ENCODE results near the gene ADH5.
"Not testable (repeated sequence)": the region's sequence is repeated elsewhere in the genome, so short reads cannot be mapped to it uniquely, and the experiment has no call there.

ADH5 gene

GRCh38 chr4:99076292-99076976, 12.2 kb downstream of the ADH5 start:
- Histone ChIP-seq H3K36me3 (ENCODE audit: insufficient read depth, low read length) (peaks cover 27% of the 10 kb centered on the region), H3K9ac (ENCODE audit: low read depth, low read length) (no peak overlapping the region), H3K9me3 (ENCODE audit: control insufficient read depth, insufficient read depth, low read length) (no peaks in the 10 kb centered on the region), H3K4me1 (ENCODE audit: insufficient read depth, low read length) (no peaks in the 10 kb centered on the region)

GRCh38 chr4:99074816-99075215, 13.8 kb downstream of the ADH5 start:
- Histone ChIP-seq H3K36me3 (ENCODE audit: insufficient read depth, low read length) (peaks cover 21% of the 10 kb centered on the region), H3K9ac (ENCODE audit: low read depth, low read length) (no peak overlapping the region), H3K9me3 (ENCODE audit: control insufficient read depth, insufficient read depth, low read length) (no peaks in the 10 kb centered on the region), H3K4me1 (ENCODE audit: insufficient read depth, low read length) (no peaks in the 10 kb centered on the region)

DNA sequence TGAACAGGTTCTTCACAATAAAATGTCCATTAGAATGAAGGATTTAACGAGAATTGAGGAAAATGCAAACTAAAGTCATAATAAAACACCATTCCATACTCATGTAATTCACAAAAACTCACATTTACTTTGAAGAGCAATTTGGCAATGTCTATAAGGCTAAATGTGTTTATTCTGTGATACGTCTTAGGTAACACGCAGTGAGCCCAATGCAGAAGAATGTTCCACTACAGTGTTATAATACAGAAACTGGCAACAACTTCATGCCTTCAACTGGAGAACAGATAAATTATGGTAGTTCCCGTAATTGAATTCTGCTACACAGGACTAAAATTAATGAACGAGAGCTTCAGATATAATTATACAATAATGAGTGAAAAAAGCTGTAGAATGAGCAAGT, 17.4 kb downstream of the ADH5 start:
- Histone ChIP-seq H3K9ac (ENCODE audit: low read depth, low read length) (no peak overlapping the region), H3K4me1 (ENCODE audit: insufficient read depth, low read length) (no peaks in the 10 kb centered on the region), H3K9me3 (ENCODE audit: control insufficient read depth, insufficient read depth, low read length) (no peaks in the 10 kb centered on the region), H3K36me3 (ENCODE audit: insufficient read depth, low read length) (peaks cover 13% of the 10 kb centered on the region)

GRCh38 chr4:99067617-99068016, 21.0 kb downstream of the ADH5 start:
- Histone ChIP-seq H3K4me1 (ENCODE audit: insufficient read depth, low read length) (no peaks in the 10 kb centered on the region), H3K36me3 (ENCODE audit: insufficient read depth, low read length) (peaks cover 3% of the 10 kb centered on the region; the same call in 1 of the 2 replicates), H3K9me3 (ENCODE audit: control insufficient read depth, insufficient read depth, low read length) (no peaks in the 10 kb centered on the region), H3K9ac (ENCODE audit: low read depth, low read length) (no peak overlapping the region)

DNA sequence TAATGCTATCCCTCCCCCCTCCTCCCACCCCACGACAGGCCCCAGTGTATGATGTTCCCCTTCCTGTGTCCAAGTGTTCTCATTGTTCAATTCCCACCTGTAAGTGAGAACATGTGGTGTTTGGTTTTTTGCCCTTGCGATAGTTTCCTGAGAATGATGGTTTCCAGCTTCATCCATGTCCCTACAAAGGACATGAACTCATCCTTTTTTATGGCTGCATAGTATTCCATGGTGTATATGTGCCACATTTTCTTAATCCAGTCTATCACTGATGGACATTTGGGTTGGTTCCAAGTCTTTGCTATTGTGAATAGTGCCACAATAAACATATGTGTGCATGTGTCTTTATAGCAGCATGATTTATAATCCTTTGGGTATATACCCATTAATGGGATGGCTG, 23.1 kb downstream of the ADH5 start:
- H3K9me3 ChIP-seq (ENCODE audit: control insufficient read depth, insufficient read depth, low read length); H3K36me3 ChIP-seq (ENCODE audit: insufficient read depth, low read length); H3K4me1 ChIP-seq (ENCODE audit: insufficient read depth, low read length); H3K9ac ChIP-seq (ENCODE audit: low read depth, low read length): not testable (repeated sequence)

- H3K9ac ChIP-seq (ENCODE audit: low read depth, low read length): no peak overlapping the region
- H3K9me3 ChIP-seq (ENCODE audit: control insufficient read depth, insufficient read depth, low read length): no peaks in the 10 kb centered on the region
- 0 out of 2 replicates have a peak, but pooled peaks cover 4% of the 10 kb centered on the region for H3K4me1 ChIP-seq (ENCODE audit: insufficient read depth, low read length)
- peaks cover 11% of the 10 kb centered on the region for H3K36me3 ChIP-seq (ENCODE audit: insufficient read depth, low read length)
These were observed 26.5 kb downstream of the ADH5 start for GRCh38 chr4:99062120-99062519.

GRCh38 chr4:99061048-99061700, 27.4 kb downstream of the ADH5 start:
- Histone ChIP-seq H3K9me3 (ENCODE audit: control insufficient read depth, insufficient read depth, low read length) (no peaks in the 10 kb centered on the region), H3K36me3 (ENCODE audit: insufficient read depth, low read length) (peaks cover 8% of the 10 kb centered on the region), H3K9ac (ENCODE audit: low read depth, low read length) (no peak overlapping the region), H3K4me1 (ENCODE audit: insufficient read depth, low read length) (0 out of 2 replicates have a peak, but pooled peaks cover 4% of the 10 kb centered on the region)

- 0 out of 2 replicates have a peak, but pooled peaks cover 10% of the 10 kb centered on the region for H3K4me1 ChIP-seq (ENCODE audit: insufficient read depth, low read length)
- H3K36me3 ChIP-seq (ENCODE audit: insufficient read depth, low read length): peaks cover 8% of the 10 kb centered on the region
- no peaks in the 10 kb centered on the region for H3K9me3 ChIP-seq (ENCODE audit: control insufficient read depth, insufficient read depth, low read length)
- no peak overlapping the region for H3K9ac ChIP-seq (ENCODE audit: low read depth, low read length)
These were observed 29.0 kb downstream of the ADH5 start for GRCh38 chr4:99059550-99059949.

GRCh38 chr4:99058228-99058627, 30.4 kb downstream of the ADH5 start:
- H3K36me3 ChIP-seq (ENCODE audit: insufficient read depth, low read length): peaks cover 8% of the 10 kb centered on the region
- H3K9ac ChIP-seq (ENCODE audit: low read depth, low read length): no peak overlapping the region
- 0 out of 2 replicates have a peak, but pooled peaks cover 10% of the 10 kb centered on the region for H3K4me1 ChIP-seq (ENCODE audit: insufficient read depth, low read length)
- H3K9me3 ChIP-seq (ENCODE audit: control insufficient read depth, insufficient read depth, low read length): no peaks in the 10 kb centered on the region

DNA sequence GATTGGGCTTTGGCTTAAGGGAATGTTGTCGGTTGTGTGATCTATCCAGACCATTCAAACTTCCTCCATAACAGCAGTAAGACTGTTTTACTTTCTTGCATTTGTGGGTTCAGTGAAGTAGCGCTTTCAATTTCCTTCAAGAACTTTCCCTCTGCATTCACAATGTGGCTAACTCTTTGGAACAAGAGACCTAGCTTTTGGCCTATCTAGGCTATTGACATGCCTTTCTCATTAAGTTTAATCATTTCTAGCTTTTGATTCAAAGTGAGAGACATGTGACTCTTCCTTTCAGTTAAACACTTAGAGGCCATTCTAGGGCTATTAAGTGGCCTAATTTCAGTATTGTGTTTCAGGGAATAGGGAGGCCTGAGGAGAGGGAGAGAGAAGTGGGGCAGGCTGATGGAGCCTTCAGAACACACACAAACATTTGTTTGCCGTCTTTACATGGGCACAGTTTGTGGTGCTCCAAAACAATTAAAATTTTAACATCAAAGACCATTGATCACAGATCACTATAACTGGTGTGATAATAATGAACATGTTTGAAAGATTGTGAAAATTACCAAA, 34.1 kb downstream of the ADH5 start:
- 0 out of 2 replicates have a peak, but pooled peaks cover 7% of the 10 kb centered on the region for H3K4me1 ChIP-seq (ENCODE audit: insufficient read depth, low read length)
- peaks cover 18% of the 10 kb centered on the region; the same call in 1 of the 2 replicates for H3K36me3 ChIP-seq (ENCODE audit: insufficient read depth, low read length)
- H3K9me3 ChIP-seq (ENCODE audit: control insufficient read depth, insufficient read depth, low read length): no peaks in the 10 kb centered on the region
- no peak overlapping the region for H3K9ac ChIP-seq (ENCODE audit: low read depth, low read length)

- Histone ChIP-seq H3K9me3 (ENCODE audit: control insufficient read depth, insufficient read depth, low read length) (no peaks in the 10 kb centered on the region), H3K36me3 (ENCODE audit: insufficient read depth, low read length) (peaks cover 24% of the 10 kb centered on the region; the same call in 1 of the 2 replicates), H3K9ac (ENCODE audit: low read depth, low read length) (no peak overlapping the region), H3K4me1 (ENCODE audit: insufficient read depth, low read length) (0 out of 2 replicates have a peak, but pooled peaks cover 5% of the 10 kb centered on the region)
These were observed 35.7 kb downstream of the ADH5 start for GRCh38 chr4:99052902-99053301.

GRCh38 chr4:99047710-99048109, 40.9 kb downstream of the ADH5 start:
- peaks cover 31% of the 10 kb centered on the region for H3K36me3 ChIP-seq (ENCODE audit: insufficient read depth, low read length)

DNA sequence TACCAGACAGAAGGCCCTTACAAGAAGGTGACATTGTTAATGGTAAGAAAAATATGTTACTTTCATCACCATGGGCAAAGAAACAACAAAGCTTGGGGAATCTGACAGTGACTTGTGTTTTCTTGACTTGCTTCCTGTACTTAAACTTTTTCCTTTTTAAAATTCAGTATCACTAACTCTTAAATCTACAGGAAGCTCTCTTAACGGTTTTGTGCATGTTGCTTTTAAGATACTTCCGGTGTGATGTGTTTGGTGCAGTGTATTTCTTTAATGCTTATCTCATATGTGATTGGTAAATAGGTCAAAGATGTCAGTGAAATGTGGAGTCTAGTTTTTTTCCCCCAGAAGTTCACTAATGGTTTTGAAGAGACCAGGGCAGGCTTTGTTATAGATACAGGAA, 45.2 kb downstream of the ADH5 start:
- Histone ChIP-seq H3K9ac (ENCODE audit: low read depth, low read length) (no peak overlapping the region), H3K4me1 (ENCODE audit: insufficient read depth, low read length) (no peaks in the 10 kb centered on the region), H3K9me3 (ENCODE audit: control insufficient read depth, insufficient read depth, low read length) (no peaks in the 10 kb centered on the region), H3K36me3 (ENCODE audit: insufficient read depth, low read length) (peaks cover 8% of the 10 kb centered on the region)

More at GRCh38 chr4:99047710-99048109, 40.9 kb downstream of the ADH5 start:
- H3K9me3 ChIP-seq (ENCODE audit: control insufficient read depth, insufficient read depth, low read length): no peaks in the 10 kb centered on the region
- H3K9ac ChIP-seq (ENCODE audit: low read depth, low read length): no peak overlapping the region
- H3K4me1 ChIP-seq (ENCODE audit: insufficient read depth, low read length): no peaks in the 10 kb centered on the region

DNA sequence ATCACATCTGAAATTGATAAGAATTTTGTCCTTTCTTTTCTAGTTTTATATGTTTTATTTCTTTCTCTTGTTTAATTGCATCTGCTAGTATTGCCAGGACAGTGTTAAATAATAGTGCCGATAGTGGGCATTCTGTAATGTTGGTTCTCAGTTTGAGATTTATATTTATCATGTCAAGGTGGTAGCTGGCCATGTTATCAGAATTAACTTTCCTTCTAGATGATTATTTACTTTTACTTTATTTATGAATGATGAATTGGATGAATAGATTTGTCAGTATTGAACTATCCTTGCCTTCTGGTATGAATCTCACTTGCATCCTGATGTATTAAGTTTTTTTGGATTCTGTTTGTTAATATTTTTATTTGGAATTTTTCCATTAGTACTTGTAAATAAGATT, 50.4 kb downstream of the ADH5 start:
- Histone ChIP-seq H3K4me1 (ENCODE audit: insufficient read depth, low read length) (no peaks in the 10 kb centered on the region), H3K9ac (ENCODE audit: low read depth, low read length) (no peak overlapping the region), H3K36me3 (ENCODE audit: insufficient read depth, low read length) (no peaks in the 10 kb centered on the region), H3K9me3 (ENCODE audit: control insufficient read depth, insufficient read depth, low read length) (peaks cover 4% of the 10 kb centered on the region)

GRCh38 chr4:99033956-99034355, 54.6 kb downstream of the ADH5 start:
- H3K36me3 ChIP-seq (ENCODE audit: insufficient read depth, low read length): no peaks in the 10 kb centered on the region

More at GRCh38 chr4:99033956-99034355, 54.6 kb downstream of the ADH5 start:
- Histone ChIP-seq H3K9me3 (ENCODE audit: control insufficient read depth, insufficient read depth, low read length) (peaks cover 4% of the 10 kb centered on the region), H3K4me1 (ENCODE audit: insufficient read depth, low read length) (peaks cover 4% of the 10 kb centered on the region; the same call in 1 of the 2 replicates), H3K9ac (ENCODE audit: low read depth, low read length) (no peak overlapping the region)
